Peyer's patch (tissue), 4 donors: ENCODE data around the gene NRG4.

Experiments
- POLR2A ChIP-seq, 2 donors: fragments of 450-650 bp; IDR thresholded peaks; one replicate each; pipeline ENCODE4 v1.5.1; 2017; ENCODE audit warnings: antibody characterized with exemption in 2 of 2, mild to moderate bottlenecking in 2 of 2, moderate library complexity in 2 of 2
- TF ChIP-seq, protein P1 (sequence below), 6 experiments: fragments of 450-650 bp in 4 of 6; fragments of 200-600 bp in 2 of 6; sonication (generic) in 1 of 6; IDR thresholded peaks; one replicate each; pipeline ENCODE4 v1.5.1; 2017 to 2019; ENCODE audit warnings: antibody characterized with exemption in 6 of 6, mild to moderate bottlenecking in 3 of 6, moderate library complexity in 1 of 6

DNA sequence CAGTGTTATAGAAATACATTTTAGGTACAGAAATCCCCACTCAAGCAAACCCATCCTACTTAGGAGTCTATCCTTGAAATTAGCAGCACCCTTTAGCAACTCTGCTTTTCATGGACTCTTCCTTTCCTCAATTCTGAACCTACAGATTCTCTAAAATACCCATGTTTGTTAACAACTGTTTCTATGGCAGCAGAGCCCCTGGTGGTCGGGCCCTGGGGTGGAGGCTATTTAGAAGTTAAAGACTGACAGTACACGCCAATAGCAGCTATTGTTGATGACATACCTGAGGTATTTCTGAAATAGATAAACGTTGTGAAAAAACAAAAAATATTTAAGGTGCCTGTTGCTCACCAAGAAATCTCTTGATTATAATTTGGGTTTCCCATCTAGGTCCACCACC, 23.4 kb upstream of the NRG4 start:
- TF ChIP-seq POLR2A (IDR thresholded peaks at IDR 0.05), result no peak
- TF ChIP-seq, protein P1, sequence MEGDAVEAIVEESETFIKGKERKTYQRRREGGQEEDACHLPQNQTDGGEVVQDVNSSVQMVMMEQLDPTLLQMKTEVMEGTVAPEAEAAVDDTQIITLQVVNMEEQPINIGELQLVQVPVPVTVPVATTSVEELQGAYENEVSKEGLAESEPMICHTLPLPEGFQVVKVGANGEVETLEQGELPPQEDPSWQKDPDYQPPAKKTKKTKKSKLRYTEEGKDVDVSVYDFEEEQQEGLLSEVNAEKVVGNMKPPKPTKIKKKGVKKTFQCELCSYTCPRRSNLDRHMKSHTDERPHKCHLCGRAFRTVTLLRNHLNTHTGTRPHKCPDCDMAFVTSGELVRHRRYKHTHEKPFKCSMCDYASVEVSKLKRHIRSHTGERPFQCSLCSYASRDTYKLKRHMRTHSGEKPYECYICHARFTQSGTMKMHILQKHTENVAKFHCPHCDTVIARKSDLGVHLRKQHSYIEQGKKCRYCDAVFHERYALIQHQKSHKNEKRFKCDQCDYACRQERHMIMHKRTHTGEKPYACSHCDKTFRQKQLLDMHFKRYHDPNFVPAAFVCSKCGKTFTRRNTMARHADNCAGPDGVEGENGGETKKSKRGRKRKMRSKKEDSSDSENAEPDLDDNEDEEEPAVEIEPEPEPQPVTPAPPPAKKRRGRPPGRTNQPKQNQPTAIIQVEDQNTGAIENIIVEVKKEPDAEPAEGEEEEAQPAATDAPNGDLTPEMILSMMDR (IDR thresholded peaks at IDR 0.05), result no peak
